Activated T-helper 1 cell treated with anti-CD3 and anti-CD28 coated beads, Interleukin-12 subunit alpha, Interleukin-12 subunit beta, Interleukin-2, Interleukin-4 antibody, amounts not matched to agents 30 ng/mL and 10 ng/mL and 1 ng/mL, durations not matched to agents 14 hours and 24 hours and 36 hours (primary cell): ENCODE results near the gene DSCAML1. TPM values are rescaled to one million over a fixed set of nuclear protein-coding genes. Genes with fewer than 3 reads are reported as not detected.
"Not testable (repeated sequence)": the region's sequence is repeated elsewhere in the genome, so short reads cannot be mapped to it uniquely, and the experiment has no call there.

Source experiments
- DNase-seq: peaks from one replicate; pipeline ENCODE4 v3.0.0; 2021; ENCODE audit warnings: low spot score
- H3K27ac Mint-ChIP-seq: one replicate; pipeline ENCODE4 v1.8.0; 2021; ENCODE audit warnings: mild to moderate bottlenecking, mixed read lengths
- H3K27me3 Mint-ChIP-seq: one replicate; pipeline ENCODE4 v1.8.0; 2022; ENCODE audit warnings: mild to moderate bottlenecking, moderate library complexity, mixed read lengths; ENCODE audit not compliant: insufficient read depth
- H3K36me3 Mint-ChIP-seq: one replicate; pipeline ENCODE4 v1.8.0; 2021; ENCODE audit warnings: low read depth, mixed read lengths
- H3K4me1 Mint-ChIP-seq: one replicate; pipeline ENCODE4 v1.8.0; 2021; ENCODE audit warnings: low read depth, mixed read lengths
- H3K4me3 Mint-ChIP-seq: one replicate; pipeline ENCODE4 v1.8.0; 2021; ENCODE audit warnings: mild to moderate bottlenecking, moderate library complexity, mixed read lengths
- H3K9me3 Mint-ChIP-seq: one replicate; pipeline ENCODE4 v1.8.0; 2021; ENCODE audit warnings: mixed read lengths
- intact Hi-C: fragments of 100-400 bp; cut with micrococcal nuclease; formaldehyde crosslinking; loops from one replicate; pipeline ENCODE4 v1.15.1; 2024
- total RNA-seq: library from RNA; stranded (reverse); gene quantifications from 2 replicates; pipeline ENCODE4 v1.2.3, GENCODE V29; 2022

DSCAML1 gene
- total RNA-seq, 1 donor from 2014 or later, result not detected

DNA sequence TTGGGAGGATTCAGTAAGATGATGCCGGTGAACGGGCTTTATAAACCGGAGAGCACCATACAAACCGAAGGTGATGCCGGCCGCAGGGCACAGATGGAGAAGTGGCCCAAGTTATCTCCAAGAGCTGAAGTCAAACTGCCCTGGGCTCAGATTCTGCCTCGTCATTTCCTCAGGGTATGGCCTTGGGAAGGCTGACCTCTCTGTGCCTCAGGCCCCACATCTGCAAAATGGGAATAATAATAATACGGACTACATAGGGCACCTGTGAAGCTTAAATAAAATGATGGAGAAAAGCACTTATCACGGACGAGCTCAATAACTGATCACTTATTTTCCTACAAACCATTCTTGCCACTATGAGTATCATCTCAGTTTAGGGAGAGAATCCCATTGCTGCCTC is 29.9 kb downstream of the DSCAML1 start:
- Mint-ChIP-seq H3K9me3 (no peaks in the 10 kb centered on the region), H3K27me3 (peaks cover 3% of the 10 kb centered on the region), H3K27ac (no peak overlapping the region), H3K4me3 (no peak overlapping the region), H3K4me1 (no peaks in the 10 kb centered on the region), H3K36me3 (no peaks in the 10 kb centered on the region)
- no peak for DNase-seq
- intact Hi-C loops, result no loop called here

DNA sequence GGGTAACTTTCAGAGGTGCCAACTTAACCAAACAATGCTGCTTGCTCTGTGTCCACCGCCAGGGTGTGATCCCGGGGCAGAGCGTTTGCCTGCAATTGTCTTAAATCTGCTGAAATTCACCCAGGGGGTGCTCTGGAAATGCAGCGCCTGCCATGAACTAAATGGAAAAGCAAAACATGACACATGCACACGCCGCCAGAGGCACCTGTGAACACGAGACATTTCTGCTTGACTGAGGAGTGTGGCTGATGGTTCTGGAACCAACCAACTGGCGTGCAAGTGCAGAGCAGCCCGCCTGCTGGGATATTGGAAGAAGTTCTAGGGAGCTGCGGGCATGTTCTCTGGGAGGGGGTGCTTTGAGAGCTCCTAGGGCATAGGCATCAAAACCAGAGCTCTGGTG is 30.4 kb downstream of the DSCAML1 start:
- H3K27me3 Mint-ChIP-seq, result peaks cover 3% of the 10 kb centered on the region
- DNase-seq, result no peak
- intact Hi-C loops, result no loop called here
- no peaks in the 10 kb centered on the region for H3K4me1 Mint-ChIP-seq
- no peaks in the 10 kb centered on the region for H3K9me3 Mint-ChIP-seq
- H3K4me3 Mint-ChIP-seq, result no peak overlapping the region
- no peaks in the 10 kb centered on the region for H3K36me3 Mint-ChIP-seq
- H3K27ac Mint-ChIP-seq, result no peak overlapping the region

DNA sequence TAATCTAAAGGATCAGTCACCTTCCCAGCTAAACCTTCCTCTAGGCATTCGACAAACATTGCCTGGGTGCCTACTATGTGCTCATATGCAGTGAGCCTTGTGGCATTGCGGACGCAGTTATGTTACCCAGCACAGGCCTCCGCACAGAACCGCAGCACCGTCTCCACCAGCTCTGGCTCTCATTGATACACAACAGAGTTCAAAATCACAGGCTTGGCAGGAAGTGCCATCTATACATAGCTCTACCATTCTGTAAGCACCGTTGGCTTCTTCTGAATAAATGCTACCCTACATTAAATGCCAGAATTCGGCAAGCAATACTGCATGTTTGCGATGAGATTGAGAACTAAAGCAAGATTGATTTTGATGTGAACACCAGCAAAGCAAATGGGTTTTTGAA is 31.0 kb downstream of the DSCAML1 start:
- no peak for DNase-seq
- Mint-ChIP-seq H3K36me3 (no peaks in the 10 kb centered on the region), H3K4me3 (no peak overlapping the region), H3K27ac (no peak overlapping the region), H3K4me1 (no peaks in the 10 kb centered on the region), H3K9me3 (no peaks in the 10 kb centered on the region), H3K27me3 (peaks cover 3% of the 10 kb centered on the region)
- intact Hi-C loops, result no loop called here

- H3K27me3 Mint-ChIP-seq, result peaks cover 3% of the 10 kb centered on the region
- no peaks in the 10 kb centered on the region for H3K4me1 Mint-ChIP-seq
- H3K9me3 Mint-ChIP-seq, result no peaks in the 10 kb centered on the region
- no peak overlapping the region for H3K27ac Mint-ChIP-seq
- DNase-seq, result no peak
- no peak overlapping the region for H3K4me3 Mint-ChIP-seq
- H3K36me3 Mint-ChIP-seq, result no peaks in the 10 kb centered on the region
- intact Hi-C loops, result no loop called here
Observed at GRCh38 chr11:117765068-117765467, 31.9 kb downstream of the DSCAML1 start.

- H3K9me3 Mint-ChIP-seq, H3K27me3 Mint-ChIP-seq, H3K27ac Mint-ChIP-seq, H3K4me1 Mint-ChIP-seq, DNase-seq, H3K36me3 Mint-ChIP-seq, H3K4me3 Mint-ChIP-seq, intact Hi-C loops: not testable (repeated sequence)
Observed at GRCh38 chr11:117763465-117763864, 33.6 kb downstream of the DSCAML1 start.

GRCh38 chr11:117761993-117762392 is 35.0 kb downstream of the DSCAML1 start:
- no peak for DNase-seq
- Mint-ChIP-seq H3K36me3 (no peaks in the 10 kb centered on the region), H3K4me1 (no peaks in the 10 kb centered on the region), H3K4me3 (no peak overlapping the region), H3K27ac (no peak overlapping the region), H3K27me3 (no peaks in the 10 kb centered on the region), H3K9me3 (no peaks in the 10 kb centered on the region)
- intact Hi-C loops, result no loop called here

- no peaks in the 10 kb centered on the region for H3K36me3 Mint-ChIP-seq
- H3K4me1 Mint-ChIP-seq, result no peaks in the 10 kb centered on the region
- intact Hi-C loops, result no loop called here
- no peak overlapping the region for H3K27ac Mint-ChIP-seq
- no peak overlapping the region for H3K4me3 Mint-ChIP-seq
- H3K9me3 Mint-ChIP-seq, result no peaks in the 10 kb centered on the region
- peaks cover 5% of the 10 kb centered on the region for H3K27me3 Mint-ChIP-seq
- no peak for DNase-seq
Observed at GRCh38 chr11:117759305-117759704, 37.7 kb downstream of the DSCAML1 start.

DNA sequence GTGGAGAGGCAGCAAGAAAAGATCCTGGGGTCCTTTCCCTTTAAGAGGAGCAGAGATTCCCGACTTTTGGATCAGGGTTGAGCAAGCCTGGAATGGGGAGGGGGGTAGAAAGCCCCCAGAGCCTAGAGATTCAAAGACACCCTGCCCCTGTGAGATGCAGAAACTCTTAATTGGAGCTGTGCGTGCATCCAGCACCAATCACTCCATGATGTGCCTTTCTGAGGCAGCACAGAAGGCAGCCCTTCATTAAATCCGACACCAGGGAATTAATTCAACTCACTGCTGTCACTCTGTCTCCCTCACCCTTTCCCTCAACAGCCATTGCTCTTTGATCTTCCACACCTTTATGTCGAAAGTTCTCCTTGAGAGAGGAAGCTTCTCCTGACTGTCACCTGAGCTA is 43.0 kb downstream of the DSCAML1 start:
- no peaks in the 10 kb centered on the region for H3K9me3 Mint-ChIP-seq
- H3K4me1 Mint-ChIP-seq, result no peaks in the 10 kb centered on the region
- intact Hi-C loops, result no loop called here
- no peak overlapping the region for H3K27ac Mint-ChIP-seq
- no peak overlapping the region for H3K4me3 Mint-ChIP-seq
- no peaks in the 10 kb centered on the region for H3K36me3 Mint-ChIP-seq
- H3K27me3 Mint-ChIP-seq, result peaks cover 7% of the 10 kb centered on the region
- no peak for DNase-seq

GRCh38 chr11:117752721-117753237 is 44.2 kb downstream of the DSCAML1 start:
- no peak overlapping the region for H3K4me3 Mint-ChIP-seq
- no peaks in the 10 kb centered on the region for H3K4me1 Mint-ChIP-seq
- intact Hi-C loops, result no loop called here
- no peaks in the 10 kb centered on the region for H3K9me3 Mint-ChIP-seq
- H3K27me3 Mint-ChIP-seq, result peaks cover 7% of the 10 kb centered on the region
- H3K36me3 Mint-ChIP-seq, result no peaks in the 10 kb centered on the region
- no peak overlapping the region for H3K27ac Mint-ChIP-seq
- no peak for DNase-seq

DNA sequence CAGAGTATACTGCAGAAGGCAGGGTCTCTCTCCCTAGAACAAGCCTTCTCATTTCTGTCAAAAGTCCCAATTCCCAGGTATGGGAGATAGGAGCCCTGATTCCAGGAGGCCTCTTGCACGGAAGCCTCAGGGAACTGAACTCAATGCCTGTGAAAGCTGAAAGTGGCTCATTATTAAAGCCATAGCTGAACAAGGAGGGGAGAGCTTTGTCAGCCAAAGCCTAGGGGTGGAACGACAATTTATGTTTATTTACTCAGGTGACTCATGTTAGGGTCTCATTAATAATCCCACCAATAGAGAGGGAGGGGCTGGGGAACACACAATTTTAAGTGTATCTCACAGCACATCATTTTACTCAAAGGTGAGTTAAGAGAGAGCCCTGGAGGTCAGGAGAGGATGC is 44.9 kb downstream of the DSCAML1 start:
- no peaks in the 10 kb centered on the region for H3K4me1 Mint-ChIP-seq

DNA sequence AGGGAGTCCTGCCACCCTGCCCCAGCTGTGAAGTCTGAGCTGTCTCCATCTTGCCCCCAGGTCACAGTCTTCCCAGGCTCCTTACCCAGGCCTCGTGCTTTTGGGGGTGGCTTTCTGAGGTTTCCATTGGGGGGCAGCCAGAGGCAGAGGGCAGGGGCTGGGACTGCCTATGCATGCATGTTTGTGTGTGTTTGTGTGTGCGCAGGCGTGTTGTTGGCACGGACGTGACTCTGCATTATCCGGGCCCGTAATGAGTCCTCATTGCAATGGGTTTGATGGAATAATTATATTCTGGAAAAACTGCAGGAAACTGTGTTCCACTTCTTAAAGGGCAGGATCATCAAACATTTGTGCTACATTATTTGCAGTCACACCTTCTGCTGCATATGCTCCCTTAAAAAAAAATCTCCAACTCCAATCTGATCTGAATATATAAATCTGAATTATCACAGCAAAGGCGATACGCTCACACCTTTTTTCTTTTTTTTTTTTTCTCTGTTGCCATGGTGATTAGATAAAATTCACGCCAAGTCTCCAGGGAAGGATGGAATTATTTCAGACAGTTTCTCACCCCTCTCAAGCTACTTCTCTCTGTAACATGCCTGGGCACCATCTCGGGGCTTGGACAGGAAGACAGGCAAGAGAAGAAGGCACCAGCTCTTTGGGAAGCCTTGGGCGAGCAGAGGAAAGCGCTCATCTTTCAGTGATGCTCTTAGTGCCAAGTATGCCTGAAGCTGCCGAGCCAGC is 45.9 kb downstream of the DSCAML1 start:
- Mint-ChIP-seq H3K27ac (no peak overlapping the region), H3K9me3 (no peaks in the 10 kb centered on the region), H3K4me3 (no peak overlapping the region), H3K36me3 (no peaks in the 10 kb centered on the region), H3K4me1 (no peaks in the 10 kb centered on the region), H3K27me3 (peaks cover 4% of the 10 kb centered on the region)
- no peak for DNase-seq
- intact Hi-C loops, result no loop called here

More for the DNA sequence above, 44.9 kb downstream of the DSCAML1 start:
- no peak for DNase-seq
- no peak overlapping the region for H3K4me3 Mint-ChIP-seq
- intact Hi-C loops, result no loop called here
- H3K27ac Mint-ChIP-seq, result no peak overlapping the region
- peaks cover 7% of the 10 kb centered on the region for H3K27me3 Mint-ChIP-seq
- no peaks in the 10 kb centered on the region for H3K9me3 Mint-ChIP-seq
- H3K36me3 Mint-ChIP-seq, result no peaks in the 10 kb centered on the region

DNA sequence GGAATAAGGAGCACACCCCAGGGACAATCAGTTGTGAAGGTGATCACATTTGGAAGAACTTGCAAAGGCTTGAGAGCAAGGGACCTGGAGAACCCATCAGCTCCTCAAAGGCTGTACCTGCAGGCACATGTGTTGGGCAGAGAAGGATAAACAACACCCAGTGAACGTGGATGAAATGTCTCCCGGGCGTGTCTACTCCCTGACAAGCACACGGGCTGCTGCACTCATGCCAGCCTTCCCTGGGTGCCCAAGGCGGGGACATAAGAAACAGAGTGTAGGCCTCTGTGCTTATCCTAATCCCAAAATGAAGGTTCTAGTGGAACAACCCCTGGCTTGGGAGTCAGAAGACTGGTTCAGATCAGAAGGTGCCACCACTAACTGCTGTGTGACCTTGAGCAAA is 46.7 kb downstream of the DSCAML1 start:
- intact Hi-C loops, result no loop called here
- no peak for DNase-seq
- Mint-ChIP-seq H3K27me3 (peaks cover 2% of the 10 kb centered on the region), H3K4me3 (no peak overlapping the region), H3K36me3 (no peaks in the 10 kb centered on the region), H3K27ac (no peak overlapping the region), H3K4me1 (no peaks in the 10 kb centered on the region), H3K9me3 (no peaks in the 10 kb centered on the region)

- Mint-ChIP-seq H3K4me1 (no peaks in the 10 kb centered on the region), H3K4me3 (no peak overlapping the region), H3K27ac (no peak overlapping the region), H3K9me3 (no peaks in the 10 kb centered on the region), H3K27me3 (peaks cover 2% of the 10 kb centered on the region), H3K36me3 (no peaks in the 10 kb centered on the region)
- DNase-seq, result no peak
- intact Hi-C loops, result no loop called here
Observed at GRCh38 chr11:117749541-117749910, 47.5 kb downstream of the DSCAML1 start.
